K562 (cell line): ENCODE results near the gene PGPEP1. TPM values are rescaled to one million over a fixed set of nuclear protein-coding genes. Genes with fewer than 3 reads are reported as not detected.

ENCODE experiments used
- ATAC-seq: fragments of 200-7000 bp; cut with Tn5 transposase; 3 replicates; pipeline ENCODE4 v1.9.1; 2020; ENCODE audit warnings: moderate library complexity
- BruUV-seq: library from RNA; stranded (reverse); fragments of 400-500 nt; replicated peaks from 2 replicates; lab custom pipeline; 2021; lab: Mats Ljungman, UMichigan
- CTCF ChIA-PET: fragments of 300-600 bp; formaldehyde crosslinking; extraction: SDS; loops from one replicate; lab custom pipeline; 2021; ENCODE audit warnings: low intra/inter-chr PET ratio; lab: Yijun Ruan, JAX
- POLR2A ChIA-PET: fragments of 300-600, 350-650 bp; sonication (Branson Sonifier 250); formaldehyde crosslinking; extraction: SDS; loops from one replicate; lab custom pipeline; 2021; ENCODE audit warnings: antibody characterized with exemption, inconsistent platforms; lab: Yijun Ruan, JAX
- DNase-seq, 4 experiments: peaks; one replicate each; pipeline versions ENCODE4 v3.0.0 to v3.0.0-alpha.2; 2011 to 2018; ENCODE audit warnings: low spot score in 3 of 4, mixed read lengths in 3 of 4; ENCODE audit errors: extremely low read depth in 1 of 4
- FAIRE-seq: peaks from 2 replicates; lab custom pipeline; 2011; peaks lifted over from hg19 to GRCh38; lab: Jason Lieb, UNC
- H2AFZ ChIP-seq: 2 replicates; pipeline ENCODE4 v1.6.0; 2011; ENCODE audit warnings: low read depth, low read length, control low read depth, inconsistent platforms
- H3K27ac ChIP-seq: fragments of 200-600 bp; 3 replicates; pipeline ENCODE4 v1.8.0; 2011; ENCODE audit warnings: low read depth, mild to moderate bottlenecking, control low read depth, inconsistent platforms, low read length, moderate library complexity, mixed read lengths; ENCODE audit errors: extremely low read depth
- H3K27me3 ChIP-seq, 2 experiments: fragments of 300-600 bp in 1 of 2; 2 replicates in 1 of 2; 3 replicates in 1 of 2; pipeline versions ENCODE4 v1.6.0 to v1.8.0; 2011; ENCODE audit warnings: inconsistent platforms in 2 of 2, low read length in 2 of 2, mild to moderate bottlenecking in 1 of 2, mixed read lengths in 1 of 2, moderate library complexity in 1 of 2; ENCODE audit not compliant: control insufficient read depth in 2 of 2, insufficient read depth in 2 of 2
- H3K36me3 ChIP-seq: fragments of 300-600 bp; 3 replicates; pipeline ENCODE4 v1.8.0; 2011; ENCODE audit warnings: mild to moderate bottlenecking, low read length, inconsistent platforms; ENCODE audit not compliant: control insufficient read depth, insufficient read depth
- H3K4me1 ChIP-seq, 2 experiments: fragments of 200-600 bp in 1 of 2; replicated peaks in 1 of 2; 2 replicates in 1 of 2; 3 replicates in 1 of 2; pipeline versions ENCODE4 v1.5.1 to v1.8.0; 2011; ENCODE audit warnings: inconsistent platforms in 2 of 2, low read length in 2 of 2, mild to moderate bottlenecking in 1 of 2, mixed read lengths in 1 of 2, moderate library complexity in 1 of 2; ENCODE audit not compliant: control insufficient read depth in 2 of 2, insufficient read depth in 2 of 2
- H3K4me2 ChIP-seq: 2 replicates; pipeline ENCODE4 v1.6.1; 2011; ENCODE audit warnings: low read length, control low read depth, inconsistent platforms, mixed read lengths; ENCODE audit not compliant: insufficient read depth
- H3K4me3 ChIP-seq: fragments of 200-600 bp; sonication (generic), shearing (Covaris generic); 2 replicates; pipeline ENCODE4 v1.5.1; 2016; ENCODE audit warnings: control low read depth, inconsistent platforms
- H3K79me2 ChIP-seq: fragments of 200-600 bp; 3 replicates; pipeline ENCODE4 v1.8.0; 2011; ENCODE audit warnings: low read length, inconsistent platforms; ENCODE audit not compliant: control insufficient read depth, insufficient read depth
- H3K9ac ChIP-seq, 2 experiments: 2 replicates each; pipeline versions ENCODE4 v1.6.0 to v1.6.1; 2011; ENCODE audit warnings: low read depth in 2 of 2, low read length in 2 of 2, control low read depth in 1 of 2, inconsistent platforms in 1 of 2, mild to moderate bottlenecking in 1 of 2, mixed read lengths in 1 of 2; ENCODE audit not compliant: insufficient read depth in 1 of 2
- H3K9me1 ChIP-seq: one replicate; pipeline ENCODE4 v1.6.0; 2011; ENCODE audit warnings: inconsistent platforms, mild to moderate bottlenecking, low read length, moderate library complexity; ENCODE audit not compliant: control insufficient read depth, insufficient read depth
- H3K9me3 ChIP-seq: replicated peaks from 2 replicates; pipeline ENCODE4 v1.5.1; 2011; ENCODE audit warnings: low read depth, low read length, inconsistent platforms; ENCODE audit not compliant: control insufficient read depth, insufficient read depth
- H4K20me1 ChIP-seq: replicated peaks from 2 replicates; pipeline ENCODE4 v1.6.1; 2011; ENCODE audit warnings: low read length, inconsistent platforms, mixed read lengths; ENCODE audit not compliant: control insufficient read depth, insufficient read depth
- CBX8 ChIP-seq: fragments of 200-600 bp; sonication (generic); IDR thresholded peaks from 2 replicates; pipeline ENCODE4 v1.6.1; 2012; ENCODE audit warnings: borderline replicate concordance, mixed run types, low read depth, mild to moderate bottlenecking, moderate library complexity, mixed read lengths, low read length, control low read depth, inconsistent platforms; ENCODE audit not compliant: poor library complexity, severe bottlenecking; ENCODE audit errors: extremely low read depth
- HMBOX1 ChIP-seq: sonication (generic); IDR thresholded peaks from 2 replicates; pipeline ENCODE4 v1.6.1; 2016
- PRDM10 ChIP-seq: fragments of 450-650 bp; IDR thresholded peaks from 2 replicates; pipeline ENCODE4 v1.6.1; 2018; ENCODE audit not compliant: partially characterized antibody
- STAT5A ChIP-seq: IDR thresholded peaks from 2 replicates; pipeline ENCODE4 v1.6.1; 2012; ENCODE audit warnings: low read length, inconsistent platforms, borderline replicate concordance
- WGBS: fragments of 100-300 bp; shearing (Covaris generic); methylation state at CpG from one replicate; pipeline ENCODE4 v1.1.6; 2016; ENCODE audit warnings: low coverage, mixed read lengths; ENCODE audit not compliant: insufficient coverage; ENCODE audit errors: missing lambda C conversion rate; 5-methylcytosine and 5-hydroxymethylcytosine counted together
- in situ Hi-C: fragments of 300-500 bp; cut with MboI; formaldehyde crosslinking; loops from 4 replicates; pipeline ENCODE4 v1.15.0; 2018; ENCODE audit warnings: inconsistent platforms, mixed read lengths
- intact Hi-C: fragments of 100-400 bp; cut with micrococcal nuclease; formaldehyde crosslinking; loops from 2 replicates; pipeline ENCODE4 v1.14.2; 2022
- polyA plus RNA-seq, 8 experiments: library from polyadenylated mRNA; depleted of rRNA in 4 of 8; stranded (reverse) in 5 of 8; unstranded in 3 of 8; fragments of >200 nt; fragmentation: Nextera tagmentation in 2 of 8; fragmentation: Illumina TruSeq in 1 of 8; extraction: Ambion mirVana in 2 of 8; extraction: Trizol in 1 of 8; gene quantifications; 2 replicates each; pipeline versions ENCODE4 v1.2.1 to v1.2.3, GENCODE V29; 2011 to 2014; ENCODE audit warnings: inconsistent platforms in 1 of 8, missing spikeins in 1 of 8
- total RNA-seq, 7 experiments: library from RNA; depleted of rRNA in 6 of 7; stranded (reverse); fragments of >200 nt in 6 of 7; fragmentation: Illumina TruSeq in 2 of 7; extraction: Trizol in 2 of 7; gene quantifications; 2 replicates each; pipeline versions ENCODE4 v1.2.1 to v1.2.3, GENCODE V29; 2011 to 2021; ENCODE audit warnings: low replicate concordance in 1 of 7
- TF ChIP-seq, protein P1 (sequence below): fragments of 250-450 bp; sonication (Bioruptor Pico); IDR thresholded peaks from 2 replicates; pipeline ENCODE4 v1.4.0; 2020; ENCODE audit warnings: mild to moderate bottlenecking, moderate library complexity

PGPEP1 gene
- total and polyA plus RNA-seq, 9 of the 15 experiments (the other 6 are each of a cell fraction or from before 2014, with no cell fraction given), result 10.0 to 69.6 (median 33.5) TPM

GRCh38 chr19:18298601-18299000 is 41.8 kb upstream of the PGPEP1 start:
- H4K20me1 ChIP-seq, result no peaks in the 10 kb centered on the region
- no peak overlapping the region for H3K9ac ChIP-seq
- FAIRE-seq (no peak), ATAC-seq (no peak), DNase-seq (no peak)
- WGBS, result 65% methylated on average over 6 of the region's 6 CpGs
- H3K4me1 ChIP-seq, result peaks cover 26 to 39% of the 10 kb centered on the region in 2 experiments
- H3K4me3 ChIP-seq, result no peak overlapping the region
- intact Hi-C loops (no loop called here), in situ Hi-C loops (no loop called here)
- H3K36me3 ChIP-seq, result no peaks in the 10 kb centered on the region
- H3K79me2 ChIP-seq, result peaks cover 3% of the 10 kb centered on the region; the same call in 2 of the 3 replicates
- H3K4me2 ChIP-seq, result no peak overlapping the region
- no peak overlapping the region for H3K27ac ChIP-seq
- H3K27me3 ChIP-seq, result no peaks in the 10 kb centered on the region
- no peak overlapping the region for H2AFZ ChIP-seq
- H3K9me1 ChIP-seq, result no peaks in the 10 kb centered on the region
- ChIA-PET POLR2A (interaction anchor here (1.7 kb wide), 1 partner anchor 18 kb away, joined by 10 read pairs; the partner anchor contains the start of gene JUND), CTCF (no interaction called here)
- H3K9me3 ChIP-seq, result no peaks in the 10 kb centered on the region
- BruUV-seq, result no TSS peak
- TF ChIP-seq, protein P1, sequence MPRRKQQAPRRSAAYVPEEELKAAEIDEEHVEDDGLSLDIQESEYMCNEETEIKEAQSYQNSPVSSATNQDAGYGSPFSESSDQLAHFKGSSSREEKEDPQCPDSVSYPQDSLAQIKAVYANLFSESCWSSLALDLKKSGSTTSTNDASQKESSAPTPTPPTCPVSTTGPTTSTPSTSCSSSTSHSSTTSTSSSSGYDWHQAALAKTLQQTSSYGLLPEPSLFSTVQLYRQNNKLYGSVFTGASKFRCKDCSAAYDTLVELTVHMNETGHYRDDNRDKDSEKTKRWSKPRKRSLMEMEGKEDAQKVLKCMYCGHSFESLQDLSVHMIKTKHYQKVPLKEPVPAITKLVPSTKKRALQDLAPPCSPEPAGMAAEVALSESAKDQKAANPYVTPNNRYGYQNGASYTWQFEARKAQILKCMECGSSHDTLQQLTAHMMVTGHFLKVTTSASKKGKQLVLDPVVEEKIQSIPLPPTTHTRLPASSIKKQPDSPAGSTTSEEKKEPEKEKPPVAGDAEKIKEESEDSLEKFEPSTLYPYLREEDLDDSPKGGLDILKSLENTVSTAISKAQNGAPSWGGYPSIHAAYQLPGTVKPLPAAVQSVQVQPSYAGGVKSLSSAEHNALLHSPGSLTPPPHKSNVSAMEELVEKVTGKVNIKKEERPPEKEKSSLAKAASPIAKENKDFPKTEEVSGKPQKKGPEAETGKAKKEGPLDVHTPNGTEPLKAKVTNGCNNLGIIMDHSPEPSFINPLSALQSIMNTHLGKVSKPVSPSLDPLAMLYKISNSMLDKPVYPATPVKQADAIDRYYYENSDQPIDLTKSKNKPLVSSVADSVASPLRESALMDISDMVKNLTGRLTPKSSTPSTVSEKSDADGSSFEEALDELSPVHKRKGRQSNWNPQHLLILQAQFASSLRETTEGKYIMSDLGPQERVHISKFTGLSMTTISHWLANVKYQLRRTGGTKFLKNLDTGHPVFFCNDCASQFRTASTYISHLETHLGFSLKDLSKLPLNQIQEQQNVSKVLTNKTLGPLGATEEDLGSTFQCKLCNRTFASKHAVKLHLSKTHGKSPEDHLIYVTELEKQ (CRISPR knock-in tag), result no peak
- no peak for TF ChIP-seq STAT5A
- no peak for TF ChIP-seq HMBOX1
- no peak for TF ChIP-seq PRDM10
- no peak for TF ChIP-seq CBX8
